Neuronal stem cell (in vitro differentiated cells): ENCODE results near the gene MLLT3.

Experiments used
- DNase-seq: peaks from one replicate; pipeline ENCODE4 v3.0.0-alpha.2; 2013; ENCODE audit warnings: low spot score
- H2AFZ ChIP-seq: one replicate; pipeline ENCODE4 v1.6.1; 2013; ENCODE audit warnings: mild to moderate bottlenecking, low read length, inconsistent platforms
- H2AK5ac ChIP-seq: 2 replicates; pipeline ENCODE4 v1.6.1; 2013; ENCODE audit warnings: low read depth, mild to moderate bottlenecking, inconsistent platforms, low read length, moderate library complexity, mixed read lengths
- H2BK120ac ChIP-seq: 2 replicates; pipeline ENCODE4 v1.6.1; 2013; ENCODE audit warnings: low read depth, mild to moderate bottlenecking, inconsistent platforms, low read length, moderate library complexity, mixed read lengths
- H2BK12ac ChIP-seq: one replicate; pipeline ENCODE4 v1.6.1; 2013; ENCODE audit warnings: low read length, inconsistent platforms
- H2BK15ac ChIP-seq: 2 replicates; pipeline ENCODE4 v1.6.1; 2013; ENCODE audit warnings: mild to moderate bottlenecking, low read length, inconsistent platforms, mixed read lengths
- H2BK5ac ChIP-seq: one replicate; pipeline ENCODE4 v1.6.1; 2013; ENCODE audit warnings: inconsistent platforms, mild to moderate bottlenecking, low read length, moderate library complexity
- H3K14ac ChIP-seq: one replicate; pipeline ENCODE4 v1.6.1; 2013; ENCODE audit warnings: low read length, inconsistent platforms
- H3K18ac ChIP-seq: 2 replicates; pipeline ENCODE4 v1.6.1; 2013; ENCODE audit warnings: low read length, inconsistent platforms
- H3K23ac ChIP-seq: 2 replicates; pipeline ENCODE4 v1.6.1; 2013; ENCODE audit warnings: low read depth, mild to moderate bottlenecking, mixed read lengths, low read length, inconsistent platforms; ENCODE audit not compliant: poor library complexity
- H3K27ac ChIP-seq: replicated peaks from 3 replicates; pipeline ENCODE4 v1.5.1; 2013; ENCODE audit warnings: low read length, inconsistent platforms
- H3K27me3 ChIP-seq, 3 experiments: 2 replicates each; pipeline ENCODE4 v1.6.1; 2013; ENCODE audit warnings: low read length in 3 of 3, mild to moderate bottlenecking in 2 of 3, inconsistent platforms in 1 of 3, low read depth in 1 of 3, mixed read lengths in 1 of 3, moderate library complexity in 1 of 3; ENCODE audit not compliant: control insufficient read depth in 3 of 3, insufficient read depth in 3 of 3
- H3K36me3 ChIP-seq, 2 donors: replicated peaks in 1 of 2; 2 replicates each; pipeline ENCODE4 v1.6.1; 2013; ENCODE audit warnings: low read length in 2 of 2; ENCODE audit not compliant: control insufficient read depth in 2 of 2, insufficient read depth in 2 of 2
- H3K4ac ChIP-seq: 2 replicates; pipeline ENCODE4 v1.6.1; 2013; ENCODE audit warnings: inconsistent platforms, mild to moderate bottlenecking, low read length, moderate library complexity
- H3K4me1 ChIP-seq, 2 donors: 1 replicate in 1 of 2; 2 replicates in 1 of 2; pipeline ENCODE4 v1.6.1; 2013; ENCODE audit warnings: low read length in 2 of 2, low read depth in 1 of 2; ENCODE audit not compliant: control insufficient read depth in 2 of 2, insufficient read depth in 1 of 2
- H3K4me2 ChIP-seq: one replicate; pipeline ENCODE4 v1.6.1; 2013; ENCODE audit warnings: mild to moderate bottlenecking, low read length, inconsistent platforms; ENCODE audit not compliant: insufficient read depth, poor library complexity, severe bottlenecking
- H3K4me3 ChIP-seq, 2 donors: 2 replicates each; pipeline ENCODE4 v1.5.1; 2013; ENCODE audit warnings: low read length in 2 of 2, mild to moderate bottlenecking in 2 of 2, inconsistent platforms in 1 of 2, moderate library complexity in 1 of 2
- H3K79me1 ChIP-seq: one replicate; pipeline ENCODE4 v1.6.1; 2013; ENCODE audit warnings: low read depth, mild to moderate bottlenecking, inconsistent platforms, low read length, moderate library complexity
- H3K9ac ChIP-seq: one replicate; pipeline ENCODE4 v1.6.1; 2013; ENCODE audit warnings: mild to moderate bottlenecking, low read depth, low read length, inconsistent platforms; ENCODE audit not compliant: poor library complexity
- H3K9me3 ChIP-seq, 2 donors: replicated peaks in 1 of 2; 2 replicates each; pipeline versions ENCODE3 to v1.6.1; 2013; ENCODE audit warnings: low read length in 2 of 2, mild to moderate bottlenecking in 2 of 2, inconsistent platforms in 1 of 2, low read depth in 1 of 2, mixed read lengths in 1 of 2, moderate library complexity in 1 of 2; ENCODE audit not compliant: control insufficient read depth in 2 of 2, insufficient read depth in 1 of 2
- H4K8ac ChIP-seq: one replicate; pipeline ENCODE4 v1.6.1; 2013; ENCODE audit warnings: low read depth, mild to moderate bottlenecking, inconsistent platforms, low read length, moderate library complexity
- H4K91ac ChIP-seq: one replicate; pipeline ENCODE4 v1.6.1; 2013; ENCODE audit warnings: low read length, low read depth, mild to moderate bottlenecking, inconsistent platforms; ENCODE audit not compliant: poor library complexity
- WGBS, 2 donors: extraction: QIAGEN DNeasy Blood & Tissue Kit; methylation state at CpG; one replicate each; pipeline ENCODE4 v1.1.7; 2013; ENCODE audit warnings: missing lambda C conversion rate in 2 of 2, mixed read lengths in 1 of 2; ENCODE audit not compliant: insufficient read length in 2 of 2, insufficient replicate concordance in 1 of 2; ENCODE audit errors: extremely low coverage in 2 of 2; 5-methylcytosine and 5-hydroxymethylcytosine counted together

Gene MLLT3

DNA sequence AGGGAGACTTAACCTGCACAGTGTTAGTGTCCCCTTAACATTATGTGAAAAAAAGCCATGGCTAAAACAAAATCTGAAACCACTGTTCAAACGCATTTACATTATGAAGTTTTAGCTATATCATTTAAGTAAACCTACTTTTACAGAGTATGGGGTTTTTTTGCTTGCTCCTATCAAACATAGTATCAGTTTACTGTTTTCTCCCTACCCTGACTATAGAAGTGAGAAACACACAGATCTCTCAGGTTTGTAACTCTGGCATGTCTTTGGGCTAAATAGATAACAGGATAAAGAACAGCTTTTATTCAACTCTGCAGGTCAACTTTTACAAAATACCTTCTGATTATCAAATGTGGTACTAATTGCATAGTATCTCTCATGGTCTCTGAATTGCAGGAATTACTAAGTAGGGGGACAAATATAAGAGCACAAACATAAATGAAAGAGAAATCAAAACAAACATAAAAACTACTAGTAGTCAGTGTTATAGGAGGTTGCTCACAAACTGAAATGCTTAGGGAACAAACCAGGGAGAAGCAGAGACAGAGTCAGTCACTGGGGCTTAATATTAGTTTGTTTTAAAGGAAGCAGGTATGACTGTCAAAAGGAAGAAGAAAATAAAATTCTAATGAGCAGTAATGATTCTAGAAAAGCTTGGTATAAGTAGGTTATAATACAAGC lies 155.8 kb downstream of the MLLT3 start:
- H2BK12ac ChIP-seq: no peak overlapping the region
- H3K36me3 ChIP-seq: no peaks in the 10 kb centered on the region
- no peak overlapping the region for H3K4me3 ChIP-seq
- no peaks in the 10 kb centered on the region for H3K79me1 ChIP-seq
- no peak overlapping the region for H2AFZ ChIP-seq
- H4K91ac ChIP-seq: no peak overlapping the region
- H3K4me1 ChIP-seq: no peaks in the 10 kb centered on the region
- H3K9ac ChIP-seq: no peak overlapping the region
- H3K4me2 ChIP-seq: no peak overlapping the region
- H4K8ac ChIP-seq: no peak overlapping the region
- no peak overlapping the region for H2AK5ac ChIP-seq
- no peak overlapping the region for H2BK120ac ChIP-seq
- H2BK5ac ChIP-seq: no peak overlapping the region
- WGBS, 2 donors: no CpG with 5 or more reads among the region's 1 CpG
- H3K23ac ChIP-seq: no peak overlapping the region
- H3K14ac ChIP-seq: no peak overlapping the region
- H3K18ac ChIP-seq: no peak overlapping the region
- no peak overlapping the region for H3K4ac ChIP-seq
- no peak overlapping the region for H2BK15ac ChIP-seq
- H3K9me3 ChIP-seq: no peaks in the 10 kb centered on the region
- no peak for DNase-seq
- no peaks in the 10 kb centered on the region for H3K27me3 ChIP-seq
- no peak overlapping the region for H3K27ac ChIP-seq

DNA sequence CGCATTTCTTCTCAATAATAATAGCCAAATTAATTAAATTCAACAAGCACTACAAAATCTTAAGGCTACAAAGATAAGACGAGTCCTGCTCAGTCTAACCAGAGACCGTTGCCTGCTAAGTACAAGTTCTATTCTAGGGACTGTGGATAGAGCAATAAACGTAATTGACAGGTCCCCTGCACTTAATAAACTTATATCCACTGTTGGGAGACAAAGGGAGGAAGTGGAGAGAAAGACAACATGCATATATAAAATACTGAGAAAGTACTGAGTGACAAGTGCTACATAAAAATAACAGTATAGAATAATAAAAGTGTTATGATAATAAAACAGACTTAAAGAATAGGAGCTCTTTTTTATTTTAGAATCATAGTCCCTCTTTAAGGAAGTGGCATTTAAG lies 158.1 kb downstream of the MLLT3 start:
- H3K4ac ChIP-seq: no peak overlapping the region
- no peak overlapping the region for H2AFZ ChIP-seq
- H3K36me3 ChIP-seq: no peaks in the 10 kb centered on the region
- no peaks in the 10 kb centered on the region for H3K79me1 ChIP-seq
- no peak overlapping the region for H3K18ac ChIP-seq
- no peak overlapping the region for H3K4me3 ChIP-seq
- no peak overlapping the region for H3K14ac ChIP-seq
- no peak overlapping the region for H3K27ac ChIP-seq
- H3K27me3 ChIP-seq: no peaks in the 10 kb centered on the region
- H3K23ac ChIP-seq: no peak overlapping the region
- H3K9ac ChIP-seq: no peak overlapping the region
- H2BK15ac ChIP-seq: no peak overlapping the region
- no peak overlapping the region for H2BK120ac ChIP-seq
- H2AK5ac ChIP-seq: no peak overlapping the region
- no peaks in the 10 kb centered on the region for H3K9me3 ChIP-seq
- no peak overlapping the region for H2BK12ac ChIP-seq
- peaks cover 0 to 1% of the 10 kb centered on the region in 2 donors for H3K4me1 ChIP-seq
- no peak overlapping the region for H2BK5ac ChIP-seq
- WGBS, 2 donors: 100% methylated on average over 1 of the region's 4 CpGs; no CpG with 5 or more reads in 1 of the 2 donors
- H3K4me2 ChIP-seq: no peak overlapping the region
- H4K91ac ChIP-seq: no peak overlapping the region
- DNase-seq: no peak
- H4K8ac ChIP-seq: no peak overlapping the region

DNA sequence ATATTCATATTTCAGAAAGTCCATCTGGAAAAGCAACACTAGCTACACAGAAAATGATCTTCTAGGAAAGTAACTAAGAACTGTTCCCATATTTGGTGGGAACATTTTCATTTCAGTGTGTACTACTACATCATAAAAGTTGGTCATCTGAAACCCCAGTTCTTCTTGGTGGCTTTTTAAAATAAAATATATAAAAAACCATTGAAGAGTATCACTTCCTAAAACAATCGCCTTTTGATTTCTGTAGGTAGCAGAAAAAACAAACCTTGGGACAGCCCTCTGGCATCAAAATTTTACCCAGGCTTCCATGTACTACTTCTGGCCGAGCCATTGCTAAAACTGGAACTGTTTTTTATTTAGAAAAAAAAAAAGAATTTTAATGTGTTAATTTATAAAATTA lies 158.5 kb downstream of the MLLT3 start:
- H3K18ac ChIP-seq: no peak overlapping the region
- H3K23ac ChIP-seq: no peak overlapping the region
- H3K14ac ChIP-seq: no peak overlapping the region
- no peak overlapping the region for H3K4me2 ChIP-seq
- no peaks in the 10 kb centered on the region for H3K36me3 ChIP-seq
- H3K9me3 ChIP-seq: no peaks in the 10 kb centered on the region
- no peak overlapping the region for H2BK12ac ChIP-seq
- H3K79me1 ChIP-seq: no peaks in the 10 kb centered on the region
- H3K9ac ChIP-seq: no peak overlapping the region
- H3K27me3 ChIP-seq: no peaks in the 10 kb centered on the region
- no peak for DNase-seq
- WGBS, 2 donors: no CpG with 5 or more reads among the region's 2 CpGs
- no peak overlapping the region for H3K27ac ChIP-seq
- H4K91ac ChIP-seq: no peak overlapping the region
- H2AK5ac ChIP-seq: no peak overlapping the region
- H2AFZ ChIP-seq: no peak overlapping the region
- H3K4me3 ChIP-seq: no peak overlapping the region
- peaks cover 0 to 2% of the 10 kb centered on the region in 2 donors for H3K4me1 ChIP-seq
- no peak overlapping the region for H3K4ac ChIP-seq
- no peak overlapping the region for H2BK5ac ChIP-seq
- H2BK15ac ChIP-seq: no peak overlapping the region
- H4K8ac ChIP-seq: no peak overlapping the region
- H2BK120ac ChIP-seq: no peak overlapping the region

DNA sequence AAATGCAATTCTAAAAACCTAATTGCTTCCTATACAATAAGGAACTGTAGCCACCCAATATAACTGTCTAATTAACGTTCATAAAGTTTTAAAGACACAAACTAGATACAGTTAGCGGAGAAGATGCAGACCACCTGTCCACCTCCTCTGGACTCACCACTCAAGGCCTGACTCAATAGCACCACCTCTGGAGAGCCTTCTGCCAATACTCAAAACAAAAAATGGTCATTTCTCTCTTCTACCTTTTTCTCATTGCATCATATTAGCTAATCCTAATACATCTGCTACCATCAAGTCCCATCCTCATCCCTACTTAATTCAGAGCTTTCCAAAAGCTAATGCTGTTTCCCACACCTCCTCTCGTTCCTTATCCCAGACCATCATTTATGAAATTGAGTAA lies 159.9 kb downstream of the MLLT3 start:
- H3K18ac ChIP-seq: no peak overlapping the region
- H3K9ac ChIP-seq: no peak overlapping the region
- no peak overlapping the region for H2AFZ ChIP-seq
- H3K4me1 ChIP-seq: peaks cover 0 to 2% of the 10 kb centered on the region in 2 donors
- DNase-seq: no peak
- H3K36me3 ChIP-seq: no peaks in the 10 kb centered on the region
- no peak overlapping the region for H2BK120ac ChIP-seq
- no peaks in the 10 kb centered on the region for H3K79me1 ChIP-seq
- no peak overlapping the region for H2AK5ac ChIP-seq
- no peak overlapping the region for H2BK5ac ChIP-seq
- no peak overlapping the region for H2BK12ac ChIP-seq
- H2BK15ac ChIP-seq: no peak overlapping the region
- WGBS, 2 donors: no CpG with 5 or more reads among the region's 3 CpGs
- no peak overlapping the region for H3K4me2 ChIP-seq
- H3K4ac ChIP-seq: no peak overlapping the region
- H3K9me3 ChIP-seq: no peaks in the 10 kb centered on the region
- H3K27me3 ChIP-seq: no peaks in the 10 kb centered on the region
- H4K91ac ChIP-seq: no peak overlapping the region
- no peak overlapping the region for H3K14ac ChIP-seq
- no peak overlapping the region for H3K4me3 ChIP-seq
- H4K8ac ChIP-seq: no peak overlapping the region
- H3K27ac ChIP-seq: no peak overlapping the region
- no peak overlapping the region for H3K23ac ChIP-seq
